ENCODE data around the gene NTN5.

DNA sequence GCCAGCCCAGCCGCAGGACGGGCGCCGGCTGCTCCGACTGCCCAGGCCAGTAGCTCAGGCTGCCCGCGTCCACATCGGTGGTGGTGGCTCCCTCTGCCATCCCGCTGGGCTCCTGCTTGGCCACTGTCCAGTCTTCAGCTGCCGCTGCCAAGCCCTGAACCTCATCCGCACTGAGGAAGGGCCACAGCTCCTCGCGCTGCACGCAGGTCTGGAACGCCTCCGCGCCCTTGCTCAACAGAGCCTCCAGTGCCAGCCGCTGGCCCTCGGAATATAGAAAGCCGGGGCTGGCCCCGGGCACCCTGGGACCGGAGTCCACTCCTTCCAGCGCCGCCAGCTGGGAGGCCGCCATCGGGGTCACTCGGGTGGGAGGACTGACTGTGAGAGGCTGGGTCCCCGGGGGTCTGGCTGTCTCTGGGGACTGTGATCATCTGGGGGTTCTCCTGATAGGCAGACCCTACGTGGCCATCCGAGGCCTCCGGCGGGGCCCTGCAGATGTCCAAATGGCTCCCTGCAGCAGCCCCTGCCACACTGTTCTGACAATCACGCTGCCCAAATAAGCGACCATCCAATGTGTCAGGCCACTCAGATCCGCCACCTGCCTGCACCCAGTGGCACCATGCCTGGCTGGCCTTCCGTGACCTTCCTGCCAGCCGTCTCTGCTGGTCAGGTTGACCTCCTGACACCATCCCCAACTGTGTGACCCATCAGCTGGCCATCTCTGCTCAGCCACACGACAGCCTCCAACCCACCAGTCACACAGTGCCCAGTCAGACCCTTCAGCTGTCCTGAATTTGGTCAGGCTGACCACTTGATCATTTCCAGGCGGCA, 59.6 kb downstream of the NTN5 start:
- TF ChIP-seq POLR2A (IDR thresholded peaks at IDR 0.05) = no peak
- TF ChIP-seq, protein P1, sequence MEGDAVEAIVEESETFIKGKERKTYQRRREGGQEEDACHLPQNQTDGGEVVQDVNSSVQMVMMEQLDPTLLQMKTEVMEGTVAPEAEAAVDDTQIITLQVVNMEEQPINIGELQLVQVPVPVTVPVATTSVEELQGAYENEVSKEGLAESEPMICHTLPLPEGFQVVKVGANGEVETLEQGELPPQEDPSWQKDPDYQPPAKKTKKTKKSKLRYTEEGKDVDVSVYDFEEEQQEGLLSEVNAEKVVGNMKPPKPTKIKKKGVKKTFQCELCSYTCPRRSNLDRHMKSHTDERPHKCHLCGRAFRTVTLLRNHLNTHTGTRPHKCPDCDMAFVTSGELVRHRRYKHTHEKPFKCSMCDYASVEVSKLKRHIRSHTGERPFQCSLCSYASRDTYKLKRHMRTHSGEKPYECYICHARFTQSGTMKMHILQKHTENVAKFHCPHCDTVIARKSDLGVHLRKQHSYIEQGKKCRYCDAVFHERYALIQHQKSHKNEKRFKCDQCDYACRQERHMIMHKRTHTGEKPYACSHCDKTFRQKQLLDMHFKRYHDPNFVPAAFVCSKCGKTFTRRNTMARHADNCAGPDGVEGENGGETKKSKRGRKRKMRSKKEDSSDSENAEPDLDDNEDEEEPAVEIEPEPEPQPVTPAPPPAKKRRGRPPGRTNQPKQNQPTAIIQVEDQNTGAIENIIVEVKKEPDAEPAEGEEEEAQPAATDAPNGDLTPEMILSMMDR (IDR thresholded peaks at IDR 0.05) = no peak
